CD4-positive, alpha-beta T cell treated with Interleukin-6 for 4 hours (primary cell): Measurements from ENCODE around the gene HMCN2.

ENCODE experiments used
- DNase-seq: peaks from one replicate; pipeline ENCODE4 v3.0.0-alpha.2; 2020; ENCODE audit warnings: mixed read lengths

HMCN2 gene

GRCh38 chr9:130347931-130348330, 82.4 kb downstream of the HMCN2 start:
- no peak for DNase-seq

- no peak for DNase-seq
These were observed 82.8 kb downstream of the HMCN2 start for GRCh38 chr9:130348341-130348740.

GRCh38 chr9:130348881-130349280, 83.3 kb downstream of the HMCN2 start:
- DNase-seq = no peak

GRCh38 chr9:130349398-130349797, 83.8 kb downstream of the HMCN2 start:
- DNase-seq = no peak

GRCh38 chr9:130351343-130351742, 85.8 kb downstream of the HMCN2 start:
- DNase-seq = no peak

- no peak for DNase-seq
These were observed 86.5 kb downstream of the HMCN2 start for GRCh38 chr9:130352081-130352480.

GRCh38 chr9:130352586-130353285, 87.2 kb downstream of the HMCN2 start:
- DNase-seq = no peak

GRCh38 chr9:130354378-130354777, 88.8 kb downstream of the HMCN2 start:
- no peak for DNase-seq

GRCh38 chr9:130354806-130355205, 89.2 kb downstream of the HMCN2 start:
- no peak for DNase-seq

- no peak for DNase-seq
These were observed 90.5 kb downstream of the HMCN2 start for GRCh38 chr9:130356033-130356432.

- DNase-seq = no peak
These were observed 91.5 kb downstream of the HMCN2 start for GRCh38 chr9:130356877-130357584.

- DNase-seq = no peak
These were observed 93.4 kb downstream of the HMCN2 start for GRCh38 chr9:130358928-130359327.

- DNase-seq = no peak
These were observed 94.3 kb downstream of the HMCN2 start for GRCh38 chr9:130359819-130360218.

GRCh38 chr9:130360672-130361071, 95.1 kb downstream of the HMCN2 start:
- no peak for DNase-seq

GRCh38 chr9:130361873-130362362, 96.4 kb downstream of the HMCN2 start:
- no peak for DNase-seq

- DNase-seq = no peak
These were observed 97.1 kb downstream of the HMCN2 start for GRCh38 chr9:130362691-130363090.

GRCh38 chr9:130363755-130364404, 98.3 kb downstream of the HMCN2 start:
- no peak for DNase-seq

GRCh38 chr9:130364619-130365322, 99.2 kb downstream of the HMCN2 start:
- no peak for DNase-seq

GRCh38 chr9:130365323-130365721, 99.8 kb downstream of the HMCN2 start:
- DNase-seq = no peak

GRCh38 chr9:130366072-130366471, 100.5 kb downstream of the HMCN2 start:
- DNase-seq = no peak

- DNase-seq = no peak
These were observed 101.5 kb downstream of the HMCN2 start for GRCh38 chr9:130366888-130367550.

- DNase-seq = no peak
These were observed 103.1 kb downstream of the HMCN2 start for GRCh38 chr9:130368631-130369103.
